ENCODE measurements around the gene VPS41. TPM values are rescaled to one million over a fixed set of nuclear protein-coding genes. Genes with fewer than 3 reads are reported as not detected.
"Not testable (repeated sequence)": the region's sequence is repeated elsewhere in the genome, so short reads cannot be mapped to it uniquely, and the experiment has no call there.

The VPS41 gene
- total RNA-seq, 3 donors from 2014 or later (not counting 1 experiment from before 2014, with no cell fraction given), result 67.3 to 81.8 (median 78.9) TPM

- H3K4me1 Mint-ChIP-seq, result no peaks in the 10 kb centered on the region
- 95% methylated on average over 6 of the region's 6 CpGs for WGBS (ENCODE audit: insufficient coverage)
- no peaks in the 10 kb centered on the region for H3K9me3 Mint-ChIP-seq
Measured at GRCh38 chr7:38951213-38951612, 42.2 kb upstream of the VPS41 start.

GRCh38 chr7:38950309-38950708 lies 41.3 kb upstream of the VPS41 start:
- H3K4me3 ChIP-seq (ENCODE audit: low read length), result no peak overlapping the region
- no peaks in the 10 kb centered on the region for H3K9me3 ChIP-seq (ENCODE audit: control insufficient read depth, insufficient read depth, low read length)

More at GRCh38 chr7:38951213-38951612, 42.2 kb upstream of the VPS41 start:
- no peak for TF ChIP-seq CTCF (IDR thresholded peaks at IDR 0.05)
- no peaks in the 10 kb centered on the region for H3K9me3 ChIP-seq (ENCODE audit: control insufficient read depth, insufficient read depth, low read length)
- no peak overlapping the region for H3K27ac Mint-ChIP-seq
- intact Hi-C loops (cut with micrococcal nuclease), result no loop called here
- H3K27me3 ChIP-seq (ENCODE audit: control insufficient read depth, insufficient read depth, low read length), result no peaks in the 10 kb centered on the region
- H3K4me3 Mint-ChIP-seq, result no peak overlapping the region
- H3K27me3 Mint-ChIP-seq (ENCODE audit: low read depth in 2 of 2), result peaks cover 17 to 56% of the 10 kb centered on the region in 2 donors
- no peak overlapping the region for H3K4me3 ChIP-seq (ENCODE audit: low read length)
- DNase-seq (no peak), ATAC-seq (no peak)
- no peaks in the 10 kb centered on the region for H3K36me3 Mint-ChIP-seq
- H3K36me3 ChIP-seq (ENCODE audit: control insufficient read depth, insufficient read depth, low read length), result no peaks in the 10 kb centered on the region
- no peak overlapping the region for H3K27ac ChIP-seq (ENCODE audit: low read length)
- no peaks in the 10 kb centered on the region for H3K4me1 ChIP-seq (ENCODE audit: control insufficient read depth, insufficient read depth, low read length)

GRCh38 chr7:38947541-38947940 lies 38.5 kb upstream of the VPS41 start:
- H3K4me3 ChIP-seq (ENCODE audit: low read length); H3K9me3 Mint-ChIP-seq; H3K4me1 ChIP-seq (ENCODE audit: control insufficient read depth, insufficient read depth, low read length); H3K27me3 ChIP-seq (ENCODE audit: control insufficient read depth, insufficient read depth, low read length); H3K4me1 Mint-ChIP-seq; H3K27ac Mint-ChIP-seq; H3K36me3 ChIP-seq (ENCODE audit: control insufficient read depth, insufficient read depth, low read length); H3K27ac ChIP-seq (ENCODE audit: low read length); H3K9me3 ChIP-seq (ENCODE audit: control insufficient read depth, insufficient read depth, low read length); DNase-seq; H3K4me3 Mint-ChIP-seq; H3K36me3 Mint-ChIP-seq; intact Hi-C loops (cut with micrococcal nuclease); ATAC-seq: not testable (repeated sequence)
- WGBS (ENCODE audit: insufficient coverage), result 90% methylated on average over 1 of the region's 4 CpGs
- peaks cover 19 to 30% of the 10 kb centered on the region in 2 donors for H3K27me3 Mint-ChIP-seq (ENCODE audit: low read depth in 2 of 2)

More at GRCh38 chr7:38950309-38950708, 41.3 kb upstream of the VPS41 start:
- Mint-ChIP-seq H3K27ac (no peak overlapping the region), H3K36me3 (no peaks in the 10 kb centered on the region), H3K27me3 (ENCODE audit: low read depth in 2 of 2) (peaks cover 17 to 52% of the 10 kb centered on the region in 2 donors), H3K9me3 (no peaks in the 10 kb centered on the region), H3K4me1 (no peaks in the 10 kb centered on the region), H3K4me3 (no peak overlapping the region)
- H3K36me3 ChIP-seq (ENCODE audit: control insufficient read depth, insufficient read depth, low read length), result no peaks in the 10 kb centered on the region
- no peak for TF ChIP-seq CTCF (IDR thresholded peaks at IDR 0.05)
- intact Hi-C loops (cut with micrococcal nuclease), result no loop called here
- H3K27ac ChIP-seq (ENCODE audit: low read length), result no peak overlapping the region
- WGBS (ENCODE audit: insufficient coverage), result 86% methylated on average over 1 of the region's 1 CpG
- no peaks in the 10 kb centered on the region for H3K27me3 ChIP-seq (ENCODE audit: control insufficient read depth, insufficient read depth, low read length)
- no peaks in the 10 kb centered on the region for H3K4me1 ChIP-seq (ENCODE audit: control insufficient read depth, insufficient read depth, low read length)
- DNase-seq (no peak), ATAC-seq (no peak)

GRCh38 chr7:38942431-38943051 lies 33.5 kb upstream of the VPS41 start:
- H3K4me3 Mint-ChIP-seq, result no peak overlapping the region
- Histone ChIP-seq H3K4me1 (ENCODE audit: control insufficient read depth, insufficient read depth, low read length) (no peaks in the 10 kb centered on the region), H3K27me3 (ENCODE audit: control insufficient read depth, insufficient read depth, low read length) (no peaks in the 10 kb centered on the region), H3K4me3 (ENCODE audit: low read length) (no peak overlapping the region), H3K9me3 (ENCODE audit: control insufficient read depth, insufficient read depth, low read length) (no peaks in the 10 kb centered on the region), H3K27ac (ENCODE audit: low read length) (no peak overlapping the region), H3K36me3 (ENCODE audit: control insufficient read depth, insufficient read depth, low read length) (no peaks in the 10 kb centered on the region)
- no peak overlapping the region for H3K27ac Mint-ChIP-seq
- H3K4me1 Mint-ChIP-seq, result no peaks in the 10 kb centered on the region
- WGBS (ENCODE audit: insufficient coverage), result 85% methylated on average over 2 of the region's 4 CpGs
- intact Hi-C loops (cut with micrococcal nuclease), result no loop called here
- ATAC-seq (no peak), DNase-seq (no peak)
- no peak for TF ChIP-seq CTCF (IDR thresholded peaks at IDR 0.05)
- peaks cover 0 to 14% of the 10 kb centered on the region in 2 donors for H3K27me3 Mint-ChIP-seq (ENCODE audit: low read depth in 2 of 2)
- no peaks in the 10 kb centered on the region for H3K9me3 Mint-ChIP-seq
- no peaks in the 10 kb centered on the region for H3K36me3 Mint-ChIP-seq

All from natural killer cell (primary cell).